ENCODE data around the gene CNR2.
"Not testable (repeated sequence)": the region's sequence is repeated elsewhere in the genome, so short reads cannot be mapped to it uniquely, and the experiment has no call there.

CNR2 gene

GRCh38 chr1:23913212-23913880 lies at the start of gene CNR2:
TSS of gene CNR2 (minus strand) at chr1:23913362. CDS start at chr1:23875617, 37,745 bp downstream.
- peak; percentile 50 for DNase-seq

- DNase-seq: no peak
Observed at GRCh38 chr1:23960291-23961020, 47.3 kb upstream of the CNR2 start.

- peak; percentile 95 for DNase-seq
Observed at GRCh38 chr1:23959461-23960290, 46.5 kb upstream of the CNR2 start, which contains the start of gene PNRC2. TSS of gene PNRC2 (plus strand) at chr1:23959828. CDS start at chr1:23961458, 1,630 bp downstream.

- peak; percentile 89 for DNase-seq
Observed at GRCh38 chr1:23958810-23959460, 45.8 kb upstream of the CNR2 start.

- DNase-seq: not testable (repeated sequence)
Observed at GRCh38 chr1:23958040-23958809, 45.1 kb upstream of the CNR2 start.

- DNase-seq: no peak
Observed at GRCh38 chr1:23957096-23957495, 43.9 kb upstream of the CNR2 start.

- no peak for DNase-seq
Observed at GRCh38 chr1:23953020-23953419, 39.9 kb upstream of the CNR2 start.

GRCh38 chr1:23947366-23947765 lies 34.2 kb upstream of the CNR2 start:
- no peak for DNase-seq

GRCh38 chr1:23936481-23937176 lies 23.5 kb upstream of the CNR2 start:
- no peak for DNase-seq

- DNase-seq: no peak
Observed at GRCh38 chr1:23931491-23931880, 18.3 kb upstream of the CNR2 start.

GRCh38 chr1:23930861-23931490 lies 17.8 kb upstream of the CNR2 start:
- DNase-seq: no peak

- no peak for DNase-seq
Observed at GRCh38 chr1:23930270-23930669, 17.1 kb upstream of the CNR2 start.

GRCh38 chr1:23928789-23929188 lies 15.6 kb upstream of the CNR2 start:
- DNase-seq: no peak

- no peak for DNase-seq
Observed at GRCh38 chr1:23927097-23927496, 13.9 kb upstream of the CNR2 start.

- DNase-seq: no peak
Observed at GRCh38 chr1:23925279-23925678, 12.1 kb upstream of the CNR2 start.

GRCh38 chr1:23924601-23925000 lies 11.4 kb upstream of the CNR2 start:
- no peak for DNase-seq

GRCh38 chr1:23923592-23924499 lies 10.7 kb upstream of the CNR2 start:
- DNase-seq: no peak

GRCh38 chr1:23922321-23922943 lies 9.3 kb upstream of the CNR2 start:
- DNase-seq: no peak
